C1 segment of cervical spinal cord (tissue), 14 donors: ENCODE results near the gene LARP1.

Source experiments
- DNase-seq, 14 donors: peaks; one replicate each; lab custom pipeline; 2025; lab: John Stamatoyannopoulos, UW

The LARP1 gene

GRCh38 chr5:154788212-154788611, 33.0 kb downstream of the LARP1 start:
- no peak for DNase-seq

- DNase-seq, result no peak
Observed at GRCh38 chr5:154791535-154791934, 36.4 kb downstream of the LARP1 start.

DNA sequence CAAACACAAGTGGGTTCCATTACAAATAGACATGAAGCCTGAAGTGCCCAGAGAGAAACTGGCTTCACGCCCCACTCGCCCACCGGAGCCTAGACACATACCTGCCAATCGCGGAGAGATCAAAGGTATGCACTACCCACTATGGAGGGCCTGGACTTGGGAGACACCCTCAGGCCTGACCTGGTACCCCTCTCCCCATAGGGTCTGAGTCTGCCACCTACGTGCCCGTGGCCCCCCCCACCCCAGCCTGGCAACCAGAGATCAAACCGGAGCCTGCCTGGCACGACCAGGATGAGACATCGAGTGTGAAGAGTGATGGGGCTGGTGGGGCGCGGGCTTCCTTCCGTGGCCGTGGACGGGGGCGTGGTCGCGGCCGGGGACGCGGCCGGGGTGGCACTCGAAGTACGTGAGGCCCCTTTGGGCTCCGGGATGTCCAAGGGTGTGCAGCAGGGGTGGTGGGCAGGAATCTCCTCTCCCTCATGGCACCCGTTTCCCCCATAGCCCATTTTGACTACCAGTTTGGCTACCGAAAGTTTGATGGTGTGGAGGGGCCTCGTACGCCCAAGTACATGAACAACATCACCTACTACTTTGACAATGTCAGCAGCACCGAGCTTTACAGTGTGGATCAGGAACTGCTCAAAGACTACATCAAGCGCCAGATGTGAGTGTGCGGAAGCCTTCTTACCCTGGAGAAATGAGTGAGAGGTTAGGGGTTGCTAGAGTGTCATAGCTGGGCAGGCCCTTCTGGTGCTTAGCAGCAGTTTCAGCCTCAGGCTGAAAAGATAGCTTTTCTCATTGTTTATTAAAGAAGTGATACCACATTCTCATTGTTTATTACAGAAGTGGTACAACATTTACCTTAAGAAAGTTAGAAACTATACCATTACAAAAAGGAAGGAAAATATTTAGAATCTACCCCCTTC, 38.7 kb downstream of the LARP1 start:
- no peak for DNase-seq

DNA sequence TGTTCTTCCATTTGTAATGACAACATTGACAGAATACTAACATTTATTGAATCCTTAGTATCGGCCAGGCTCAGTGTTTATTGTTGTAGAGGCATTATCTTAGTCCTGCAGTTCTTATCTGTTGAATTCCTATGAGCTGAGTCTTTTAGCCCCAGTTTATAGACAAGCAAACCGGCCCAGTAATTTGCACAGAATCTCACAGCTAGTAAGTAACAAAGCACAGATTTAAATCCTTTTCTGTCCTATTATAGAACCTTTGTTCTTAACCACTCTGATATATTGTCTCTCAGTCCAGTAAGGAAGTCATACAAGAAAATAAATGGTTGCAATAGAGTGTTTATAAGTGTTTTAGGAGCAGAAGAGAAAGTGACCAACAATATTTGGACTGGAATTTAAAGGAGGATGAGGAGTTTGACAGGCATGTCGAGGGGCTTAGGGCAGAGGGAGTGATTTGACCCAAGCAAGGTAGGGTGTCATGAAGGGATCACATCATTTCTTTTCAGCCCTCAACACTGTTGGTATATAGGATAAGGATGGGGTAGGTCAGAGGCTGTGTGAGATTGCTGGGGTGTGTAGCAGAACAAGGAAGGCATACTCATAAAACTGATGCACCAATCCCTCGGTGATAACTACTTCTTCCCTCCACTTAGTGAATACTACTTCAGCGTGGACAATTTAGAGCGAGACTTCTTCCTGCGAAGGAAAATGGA, 39.5 kb downstream of the LARP1 start:
- DNase-seq, result no peak

DNA sequence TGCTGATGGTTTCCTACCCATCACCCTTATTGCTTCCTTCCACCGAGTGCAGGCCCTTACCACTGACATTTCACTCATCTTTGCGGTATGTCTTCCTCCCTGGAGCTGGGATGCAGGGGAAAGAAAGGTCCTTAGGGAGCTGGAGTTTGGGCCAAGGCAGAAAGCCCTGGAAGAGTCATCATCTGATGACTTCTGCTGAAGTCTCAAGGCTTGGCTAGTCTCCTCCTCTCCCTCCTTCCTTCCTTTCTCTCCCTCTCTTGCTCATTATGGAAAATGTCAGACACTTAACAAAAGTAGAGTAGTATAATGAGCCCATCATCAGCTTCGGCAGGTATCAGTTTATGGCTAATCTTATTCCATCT, 40.0 kb downstream of the LARP1 start:
- DNase-seq, result no peak

DNA sequence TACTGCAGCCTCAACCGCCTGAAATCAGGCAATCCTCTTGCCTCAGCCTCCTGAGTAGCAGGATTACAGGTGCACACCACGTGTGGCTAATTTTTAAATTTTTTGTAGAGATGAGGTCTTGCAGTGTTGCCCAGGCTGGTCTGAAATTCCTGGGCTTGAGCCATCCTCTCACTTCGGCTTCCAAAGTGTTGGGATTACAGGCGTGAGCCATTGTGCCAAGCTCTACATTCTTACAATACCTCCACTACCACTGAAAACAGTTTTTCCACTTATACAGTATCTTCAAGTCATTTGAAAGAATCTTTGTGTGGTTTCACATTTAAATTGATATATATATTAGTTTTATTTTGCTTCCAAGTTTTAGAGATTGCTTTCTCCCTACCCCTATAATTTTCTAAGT, 42.6 kb downstream of the LARP1 start:
- DNase-seq, result no peak

DNA sequence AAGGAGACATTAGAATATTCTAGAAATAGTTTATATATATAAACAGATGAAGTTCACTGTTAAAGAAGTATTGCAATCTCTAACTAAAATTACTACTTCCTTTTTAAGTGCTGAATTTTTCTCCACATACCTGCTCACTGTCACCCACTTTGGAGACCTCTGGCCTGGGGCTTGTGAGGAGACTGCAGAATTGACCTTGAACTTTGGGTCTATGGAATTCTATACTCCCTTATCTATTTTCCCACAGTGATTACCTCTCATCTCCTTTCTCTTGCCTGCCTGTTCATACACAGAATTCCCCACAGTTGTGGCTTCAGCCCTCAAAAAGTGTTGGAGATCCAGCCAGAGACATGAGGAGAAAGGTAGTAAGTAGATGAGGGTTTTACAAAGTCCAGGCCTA, 45.4 kb downstream of the LARP1 start:
- no peak for DNase-seq

DNA sequence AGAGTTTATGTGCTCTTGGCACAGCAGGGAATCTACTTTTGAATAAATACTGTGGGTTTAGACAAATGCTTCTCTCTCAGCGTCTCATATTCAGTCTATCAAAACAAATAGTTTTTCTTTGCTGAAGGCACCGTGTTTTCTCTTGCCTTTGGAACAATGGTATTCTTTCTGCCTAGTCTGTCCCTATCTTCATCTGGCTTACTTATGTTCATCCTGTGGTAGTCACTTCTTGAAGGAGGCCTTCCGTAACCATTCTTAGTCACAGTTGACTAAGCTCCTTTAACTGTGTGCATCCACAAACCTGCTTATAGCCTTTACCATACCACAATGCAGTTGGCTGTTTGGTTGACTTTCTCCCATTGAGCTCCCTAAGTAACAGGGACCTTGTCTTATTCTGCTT, 45.9 kb downstream of the LARP1 start:
- no peak for DNase-seq

DNA sequence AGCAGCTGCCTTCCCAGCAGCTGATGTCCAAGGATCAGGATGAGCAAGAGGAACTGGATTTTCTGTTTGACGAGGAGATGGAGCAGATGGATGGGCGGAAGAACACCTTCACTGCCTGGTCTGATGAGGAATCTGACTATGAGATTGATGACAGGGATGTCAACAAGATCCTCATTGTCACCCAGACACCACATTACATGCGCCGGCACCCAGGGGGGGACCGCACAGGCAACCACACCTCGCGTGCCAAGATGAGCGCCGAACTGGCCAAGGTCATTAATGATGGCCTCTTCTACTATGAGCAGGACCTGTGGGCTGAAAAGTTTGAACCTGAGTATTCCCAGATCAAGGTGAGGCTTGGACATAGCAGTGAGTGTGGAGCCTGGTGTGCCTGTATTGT, 46.9 kb downstream of the LARP1 start:
- no peak for DNase-seq

- DNase-seq, result no peak
Observed at GRCh38 chr5:154806176-154806575, 51.0 kb downstream of the LARP1 start.

DNA sequence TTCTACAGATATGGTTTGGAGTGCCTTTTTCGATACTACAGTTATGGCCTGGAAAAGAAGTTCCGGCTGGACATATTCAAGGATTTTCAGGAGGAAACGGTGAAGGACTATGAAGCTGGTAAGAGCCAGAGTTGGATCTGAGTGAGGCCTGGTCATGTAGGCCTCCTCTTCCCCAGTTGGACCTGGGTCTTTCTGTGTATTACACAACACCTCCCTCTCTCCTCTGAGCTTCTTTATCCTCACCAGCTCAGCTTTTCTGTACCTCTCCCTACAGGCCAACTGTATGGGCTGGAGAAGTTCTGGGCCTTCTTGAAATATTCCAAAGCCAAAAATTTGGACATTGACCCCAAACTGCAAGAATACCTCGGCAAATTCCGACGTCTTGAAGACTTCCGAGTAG, 56.1 kb downstream of the LARP1 start:
- DNase-seq, result no peak

GRCh38 chr5:154811653-154812465, 56.7 kb downstream of the LARP1 start:
- peak in 4 of 14 donors; percentile 6 to 42 (median 24) for DNase-seq

DNA sequence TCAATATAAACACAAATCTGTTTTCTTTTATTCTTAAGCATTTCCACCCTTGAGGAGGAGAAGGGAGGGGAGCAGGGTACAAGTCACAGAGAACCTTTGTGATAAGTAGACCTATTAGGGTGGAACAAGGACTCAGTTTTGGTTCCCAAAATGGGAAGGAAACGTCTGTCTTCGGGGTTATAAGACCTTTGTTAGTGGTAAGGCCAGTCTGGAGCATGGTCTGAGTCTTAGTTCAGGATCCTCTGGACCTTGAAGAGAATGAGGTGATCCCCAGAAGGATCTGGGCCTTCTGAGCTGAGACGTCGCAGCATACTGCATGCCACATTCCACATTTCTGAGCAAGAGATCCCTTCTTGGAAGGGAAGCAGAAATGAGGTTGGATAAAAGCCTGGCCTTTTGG, 58.0 kb downstream of the LARP1 start:
- no peak for DNase-seq

GRCh38 chr5:154813736-154814135, 58.6 kb downstream of the LARP1 start:
- DNase-seq, result no peak

GRCh38 chr5:154815025-154815424, 59.8 kb downstream of the LARP1 start:
- DNase-seq, result no peak

DNA sequence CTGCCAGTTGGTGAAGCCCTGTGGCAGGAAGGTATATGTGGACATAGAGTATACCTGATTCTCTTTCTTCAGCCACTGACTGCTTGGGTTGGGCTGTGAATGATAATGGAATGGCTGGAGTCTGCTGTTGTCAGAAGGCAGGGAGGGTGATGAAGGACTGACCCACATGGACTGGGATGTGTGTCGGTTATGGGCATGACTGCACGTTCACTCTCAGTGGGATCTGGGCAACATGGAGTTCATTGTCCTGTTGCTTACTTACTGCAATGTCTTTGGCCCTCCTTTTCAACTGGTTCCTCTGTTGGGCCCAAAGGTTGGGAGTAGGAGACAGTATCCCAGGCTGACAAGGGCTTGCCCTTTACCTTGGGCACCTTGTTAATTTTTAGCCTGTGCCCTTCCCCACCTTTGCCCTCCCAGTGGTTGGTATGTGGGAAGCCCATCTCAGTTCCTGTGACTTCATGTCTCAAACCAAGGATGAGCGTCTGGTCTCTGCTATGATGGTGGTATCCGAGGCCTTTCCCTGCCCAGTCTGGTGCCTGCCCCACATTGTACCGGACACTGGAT, 60.6 kb downstream of the LARP1 start:
- no peak for DNase-seq

GRCh38 chr5:154816891-154817492, 61.8 kb downstream of the LARP1 start:
- no peak for DNase-seq

GRCh38 chr5:154817815-154818214, 62.6 kb downstream of the LARP1 start:
- no peak for DNase-seq

- DNase-seq, result no peak
Observed at GRCh38 chr5:154818471-154819116, 63.4 kb downstream of the LARP1 start.

DNA sequence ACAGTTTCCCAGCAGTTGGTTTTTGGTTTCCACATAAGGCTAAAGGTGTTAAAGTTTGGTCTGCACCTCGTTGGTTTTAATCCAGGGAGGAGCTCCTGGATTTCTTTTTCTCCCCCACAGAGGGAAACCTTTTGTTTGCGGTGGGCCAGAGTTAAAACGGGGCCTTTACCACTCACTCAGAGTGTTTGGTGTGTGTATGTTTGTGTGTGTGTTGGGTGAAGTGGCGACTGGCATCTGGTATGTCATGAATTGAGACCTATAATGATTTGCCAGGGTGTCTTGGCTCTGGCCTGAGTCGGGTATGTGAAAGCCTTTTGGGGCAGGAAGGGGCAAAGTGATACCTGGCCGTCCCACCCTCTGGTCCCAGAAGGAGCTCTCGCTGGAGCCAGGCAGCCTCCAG, 64.4 kb downstream of the LARP1 start:
- DNase-seq, result no peak

GRCh38 chr5:154820383-154820782, 65.2 kb downstream of the LARP1 start:
- no peak for DNase-seq
